ENCODE results near the gene MBNL1.

MBNL1 gene

DNA sequence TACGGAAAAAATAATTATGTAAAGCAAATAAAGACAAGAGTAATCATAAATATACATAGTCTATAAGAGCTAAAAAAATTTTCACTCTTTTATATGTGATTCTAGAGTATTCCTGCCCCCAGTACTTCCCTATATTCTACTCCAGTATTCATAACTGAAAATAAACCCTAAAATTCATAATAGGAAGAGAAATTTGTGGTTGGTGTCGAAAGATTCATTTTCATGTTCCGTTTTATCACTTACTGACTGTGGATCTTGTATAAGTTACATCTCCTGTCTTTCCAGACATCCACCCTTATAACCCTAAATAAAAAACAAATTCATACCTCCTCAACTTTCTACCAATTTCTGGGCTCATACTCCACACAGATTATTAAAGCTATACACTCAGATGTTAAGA lies 16.0 kb upstream of the MBNL1 start:
- no peak overlapping the region for H3K4me3 ChIP-seq (ENCODE audit: low read depth, low read length)

DNA sequence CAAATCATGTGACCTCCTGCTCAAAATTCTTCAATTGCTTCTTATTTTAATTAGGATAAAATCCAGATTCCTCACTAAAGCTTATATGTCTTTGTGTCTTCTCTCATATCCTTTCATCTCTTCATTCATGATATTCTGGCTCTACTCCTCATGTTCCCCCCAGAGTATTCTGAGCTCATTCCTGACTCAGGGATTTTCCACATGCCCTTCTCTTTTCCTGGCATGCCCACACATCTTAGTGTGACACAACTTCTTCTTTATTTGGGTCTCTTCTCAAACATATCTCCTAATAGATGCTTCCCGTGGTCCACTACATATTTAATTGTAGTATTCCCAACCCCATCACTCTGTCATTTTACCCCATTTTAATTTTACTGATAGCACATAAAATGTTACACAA lies 15.2 kb upstream of the MBNL1 start:
- no peak overlapping the region for H3K4me3 ChIP-seq (ENCODE audit: low read depth, low read length)

- H3K4me3 ChIP-seq (ENCODE audit: low read depth, low read length) = no peak overlapping the region
Measured at GRCh38 chr3:152254041-152254440, 14.7 kb upstream of the MBNL1 start.

GRCh38 chr3:152255290-152255689 lies 13.4 kb upstream of the MBNL1 start:
- no peak overlapping the region for H3K4me3 ChIP-seq (ENCODE audit: low read depth, low read length)

DNA sequence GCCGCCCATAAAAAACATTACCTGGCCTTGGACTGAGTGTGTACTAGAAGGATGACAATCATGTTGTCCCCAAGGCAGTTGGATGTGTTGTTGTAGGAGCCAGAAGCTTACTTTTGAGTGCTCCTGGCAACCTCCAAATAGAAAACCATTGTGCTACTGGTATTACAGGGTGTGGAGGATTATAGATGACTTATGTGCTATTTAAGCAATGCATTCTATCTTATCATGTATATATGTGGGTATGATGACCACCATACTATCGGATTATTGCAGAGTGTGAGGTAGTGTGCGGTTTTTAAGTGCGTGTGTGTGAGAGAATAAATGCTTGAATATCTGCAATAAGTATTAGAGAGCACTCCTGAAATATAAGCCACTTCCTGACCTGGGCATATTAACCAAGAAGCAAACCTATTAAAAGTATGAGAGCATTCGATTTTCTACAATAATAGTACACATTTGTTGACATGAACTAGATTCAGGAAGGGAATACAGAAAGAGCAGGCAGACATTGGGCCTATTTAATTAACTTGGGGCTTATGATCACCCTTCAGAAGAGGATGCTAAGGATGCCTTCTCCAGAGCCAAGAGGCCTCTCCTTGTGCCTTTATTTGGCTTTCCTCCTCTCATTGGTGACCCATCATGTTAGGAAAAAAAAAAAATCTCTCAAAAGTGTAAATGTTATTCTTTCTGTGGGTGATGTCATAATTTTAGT lies 11.7 kb upstream of the MBNL1 start:
- no peak overlapping the region for H3K4me3 ChIP-seq (ENCODE audit: low read depth, low read length)

GRCh38 chr3:152257563-152258035 lies 11.1 kb upstream of the MBNL1 start:
- no peak overlapping the region for H3K4me3 ChIP-seq (ENCODE audit: low read depth, low read length)

DNA sequence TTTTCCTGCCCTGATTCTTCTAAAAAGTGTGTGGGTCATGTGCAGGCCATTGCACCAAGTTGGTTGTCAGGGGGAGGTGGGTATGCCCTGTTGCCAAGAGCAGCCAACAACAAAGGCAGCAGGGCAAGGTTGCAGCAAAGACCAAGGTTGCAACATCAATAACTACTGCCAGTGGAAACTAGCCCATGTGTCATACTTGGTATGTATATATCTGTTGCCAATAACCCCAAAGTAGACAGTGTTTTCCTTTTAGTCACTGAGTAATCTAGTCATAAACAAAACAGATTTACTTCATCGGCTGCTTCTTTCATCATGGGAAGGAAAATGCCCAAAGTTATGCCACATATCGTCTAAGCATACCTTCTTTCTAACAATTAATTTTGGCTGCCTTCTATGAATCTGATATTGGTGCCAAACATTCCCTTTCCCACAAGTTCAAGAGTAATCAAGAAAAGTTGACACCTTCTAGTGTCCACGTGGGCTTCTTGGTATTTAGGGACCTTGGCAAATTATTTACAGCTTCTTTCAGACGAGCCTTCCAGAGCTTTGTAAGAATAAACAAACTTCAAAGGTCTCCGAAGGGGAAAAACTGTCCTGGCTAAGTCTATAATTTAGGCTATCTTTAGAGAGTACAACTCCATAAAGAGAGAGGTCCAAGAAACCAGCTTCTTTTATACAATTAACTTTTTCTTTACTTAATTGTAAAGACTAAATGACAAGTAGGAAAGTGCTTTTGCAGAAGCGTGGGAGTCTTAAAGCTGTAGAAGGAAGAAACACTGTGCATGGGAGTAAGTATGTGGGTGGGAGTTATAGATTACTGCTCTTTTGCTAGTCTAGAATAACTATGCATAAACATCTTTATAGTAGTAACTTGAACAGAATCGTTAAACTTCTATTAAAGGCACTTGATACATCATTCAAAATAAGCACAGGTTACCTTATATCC lies 10.0 kb upstream of the MBNL1 start:
- H3K4me3 ChIP-seq (ENCODE audit: low read depth, low read length) = no peak overlapping the region

DNA sequence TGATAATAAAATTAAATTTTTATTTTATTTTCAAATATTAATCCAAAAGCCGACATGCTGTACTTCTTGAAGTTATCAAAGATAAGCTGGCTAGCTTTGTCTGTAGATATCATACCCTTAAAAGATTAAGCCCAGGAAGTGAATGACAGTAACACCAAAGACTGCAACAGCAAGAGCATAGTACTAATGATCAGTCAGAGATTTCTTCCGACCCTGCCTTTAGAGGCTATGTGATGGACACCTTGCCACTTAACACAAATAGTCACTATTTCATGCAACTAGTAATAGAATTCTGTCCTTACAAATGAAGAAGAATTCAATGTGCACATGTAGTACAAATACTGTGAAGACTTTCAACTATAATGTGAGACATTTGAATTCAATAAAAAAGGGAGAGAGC lies 9.3 kb upstream of the MBNL1 start:
- no peak overlapping the region for H3K4me3 ChIP-seq (ENCODE audit: low read depth, low read length)

- no peak overlapping the region for H3K4me3 ChIP-seq (ENCODE audit: low read depth, low read length)
Measured at GRCh38 chr3:152260026-152260425, 8.7 kb upstream of the MBNL1 start.

GRCh38 chr3:152260529-152260928 lies 8.2 kb upstream of the MBNL1 start:
- H3K4me3 ChIP-seq (ENCODE audit: low read depth, low read length) = no peak overlapping the region

DNA sequence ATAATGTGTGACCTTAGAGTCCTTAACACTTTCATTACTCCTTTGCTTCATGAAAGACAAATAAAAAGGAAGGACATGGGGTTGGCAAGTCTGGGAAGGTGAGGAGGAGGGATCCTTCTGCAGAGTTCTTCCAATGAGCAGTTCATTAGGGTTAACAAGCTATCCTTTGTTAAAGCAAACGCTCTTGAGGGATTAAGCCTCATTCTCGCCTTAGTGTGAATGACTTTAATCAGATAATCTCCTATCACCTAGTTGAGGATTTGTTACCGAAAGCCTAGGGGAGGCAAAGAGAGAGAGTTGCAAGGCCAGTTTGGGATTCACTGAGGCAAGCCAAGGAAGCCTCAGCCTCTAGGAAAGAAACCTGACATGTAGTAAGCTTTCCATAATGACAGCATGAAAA lies 7.4 kb upstream of the MBNL1 start:
- no peak overlapping the region for H3K4me3 ChIP-seq (ENCODE audit: low read depth, low read length)

GRCh38 chr3:152263711-152264110 lies 5.0 kb upstream of the MBNL1 start:
- H3K4me3 ChIP-seq (ENCODE audit: low read depth, low read length) = no peak overlapping the region

DNA sequence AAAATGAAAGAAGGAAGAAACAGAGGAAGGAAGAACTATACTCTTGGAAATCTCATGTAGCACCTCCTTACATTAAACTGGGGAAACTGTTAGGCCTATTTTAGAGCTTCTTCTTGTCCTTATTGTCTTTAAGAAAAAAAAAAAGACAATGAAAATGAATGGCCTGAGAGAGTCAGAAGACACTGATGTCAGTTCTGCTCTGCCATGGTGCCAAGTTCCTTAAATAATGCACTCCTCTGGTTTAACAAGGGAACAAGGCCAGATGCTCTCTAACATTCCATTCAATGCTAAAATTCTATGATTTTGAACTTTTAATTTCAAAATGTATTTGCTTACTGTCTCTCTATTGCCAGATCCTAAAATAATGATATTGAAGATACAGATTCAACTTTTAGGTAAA lies 4.4 kb upstream of the MBNL1 start:
- no peak overlapping the region for H3K4me3 ChIP-seq (ENCODE audit: low read depth, low read length)

DNA sequence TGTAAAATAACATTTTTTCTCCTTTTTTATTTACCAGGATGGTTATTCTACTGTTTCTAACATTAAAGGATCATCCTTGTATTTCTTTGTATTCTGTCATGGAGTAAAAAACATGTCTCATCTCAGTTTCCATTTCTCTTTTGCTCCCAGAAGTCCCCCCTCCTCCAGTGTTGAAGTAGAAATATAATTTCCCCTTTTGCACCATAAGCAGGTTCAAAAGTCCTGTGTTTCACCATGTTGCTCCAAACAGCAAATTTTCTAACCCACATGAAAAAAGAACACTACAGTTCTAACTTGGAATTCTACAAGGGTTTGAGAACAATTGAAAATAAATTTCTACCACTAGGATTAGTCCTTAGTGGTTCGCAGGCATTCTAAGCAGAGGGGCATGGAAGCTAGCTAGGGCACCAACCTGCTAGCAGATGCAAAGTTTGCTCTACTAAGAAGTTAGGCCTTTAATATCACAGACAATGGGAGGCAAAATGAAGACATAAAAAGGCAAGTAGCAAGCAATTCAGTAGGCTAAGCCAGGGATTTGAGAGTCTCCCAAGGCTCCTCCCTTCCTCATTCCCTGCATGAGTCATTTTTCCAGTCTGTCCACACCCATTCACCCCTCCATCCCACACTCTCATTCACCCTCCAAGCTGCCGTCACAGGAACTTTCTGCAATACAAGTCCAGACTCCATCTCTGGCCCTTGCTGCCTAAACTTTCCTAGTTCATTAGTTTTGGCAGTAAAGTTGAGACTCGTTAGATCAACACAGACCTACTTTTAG lies 2.3 kb upstream of the MBNL1 start:
- H3K4me3 ChIP-seq (ENCODE audit: low read depth, low read length) = no peak overlapping the region

DNA sequence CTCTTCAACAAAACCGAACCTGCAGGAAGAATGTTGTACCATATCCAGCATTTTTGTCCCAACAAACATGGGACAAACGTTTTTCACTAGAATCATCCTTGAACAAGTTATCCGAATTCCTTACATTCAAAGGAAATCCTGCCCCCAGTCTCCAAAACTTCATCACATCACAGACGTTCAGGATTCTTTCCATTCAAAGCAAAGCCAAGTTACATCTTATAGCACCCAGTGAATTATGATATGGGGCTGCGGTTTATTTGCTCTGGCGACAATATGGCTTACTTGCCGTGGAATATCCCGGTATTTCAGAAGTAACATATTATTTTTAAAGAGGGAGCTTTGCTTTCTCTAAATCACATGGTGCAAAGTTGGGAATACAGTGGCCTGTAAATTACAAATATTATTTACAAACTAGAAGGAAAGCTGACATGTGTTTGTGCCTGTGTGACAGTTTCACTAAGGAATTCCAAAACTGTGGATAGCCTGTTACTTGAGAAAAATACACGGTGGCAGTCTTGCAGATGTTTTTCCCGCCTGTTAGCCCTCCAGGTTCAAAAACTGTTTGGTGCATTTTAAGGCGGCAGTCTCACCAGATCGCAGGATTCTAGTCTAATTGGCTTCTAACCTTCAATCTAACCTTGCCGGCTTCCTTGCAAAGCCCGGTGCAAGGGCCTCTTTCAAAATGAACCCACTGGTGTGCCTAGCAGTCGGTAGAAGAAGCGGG lies 736 bp upstream of the MBNL1 start:
- peak overlapping the region; percentile 77 for H3K4me3 ChIP-seq (ENCODE audit: low read depth, low read length)

GRCh38 chr3:152269056-152269830 lies 514 bp downstream of the MBNL1 start:
- H3K4me3 ChIP-seq (ENCODE audit: low read depth, low read length) = peak overlapping the region; percentile 77

DNA sequence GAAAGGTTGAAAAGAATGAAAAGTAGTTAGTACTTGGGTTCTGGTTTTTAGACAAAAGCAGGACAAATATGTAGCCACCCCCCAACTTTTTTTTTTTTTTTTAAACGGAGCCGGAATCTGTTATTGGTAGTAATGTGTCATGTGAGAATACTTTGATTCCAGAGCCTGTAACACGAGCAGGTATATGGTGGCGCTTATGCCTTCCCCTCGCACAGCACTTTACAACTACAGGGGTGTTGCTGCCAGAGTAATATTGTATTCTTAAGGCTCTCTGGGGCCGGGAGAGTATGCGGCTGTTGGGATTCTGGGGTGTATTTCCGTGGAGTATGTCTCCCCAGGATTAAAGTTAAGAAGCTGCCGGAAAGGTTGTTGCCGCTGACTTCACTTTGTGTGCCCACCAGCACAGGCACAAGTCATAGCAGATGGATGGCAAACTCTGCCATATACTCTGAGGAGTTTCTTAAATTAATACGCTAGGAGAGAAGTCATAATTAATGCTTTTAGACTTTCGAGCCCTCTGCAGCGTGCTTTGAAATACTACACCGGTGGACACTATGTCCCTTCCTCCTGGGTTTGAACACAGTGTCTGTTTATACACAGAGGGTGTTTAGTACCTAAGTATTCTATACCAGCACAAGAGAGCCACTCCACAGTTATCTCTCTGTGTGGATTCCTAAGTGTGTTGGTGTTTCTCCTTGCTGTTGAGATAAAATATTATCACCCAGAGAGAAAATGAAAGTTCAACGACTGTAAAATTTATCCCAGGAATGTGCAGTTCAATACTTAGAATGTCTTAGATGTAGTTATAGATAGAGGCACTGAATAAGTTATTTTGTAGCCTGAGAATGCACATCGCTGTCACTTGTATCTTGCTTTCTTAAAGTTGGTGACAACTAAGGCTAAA lies 1.4 kb downstream of the MBNL1 start:
- peak overlapping the region; percentile 77 for H3K4me3 ChIP-seq (ENCODE audit: low read depth, low read length)

GRCh38 chr3:152270937-152271336 lies 2.2 kb downstream of the MBNL1 start:
- no peak overlapping the region for H3K4me3 ChIP-seq (ENCODE audit: low read depth, low read length)

Measured in iPS-11a (cell line).